WTC11 (cell line): ENCODE data around the gene HOXB3. TPM values are rescaled to one million over a fixed set of nuclear protein-coding genes. Genes with fewer than 3 reads are reported as not detected.

Experiments used
- ATAC-seq: fragments of 200-7000 bp; cut with Tn5 transposase; 2 replicates; pipeline ENCODE4 v1.10.0; 2021; ENCODE audit warnings: mild to moderate bottlenecking, moderate library complexity
- CTCF ChIA-PET: fragments of 300-600 bp; sonication (Branson Sonifier 250); formaldehyde crosslinking; loops from one replicate; lab custom pipeline; 2021; ENCODE audit warnings: antibody characterized with exemption; lab: Charles Lee
- POLR2A ChIA-PET: fragments of 350-600 bp; sonication (Branson Sonifier 250); formaldehyde crosslinking; loops from one replicate; lab custom pipeline; 2021; ENCODE audit warnings: antibody characterized with exemption; lab: Charles Lee
- DNase-seq: peaks from one replicate; pipeline ENCODE4 v3.0.0; 2021; ENCODE audit warnings: low spot score
- H3K27ac Mint-ChIP-seq: 2 replicates; pipeline ENCODE4 v1.8.0; 2021; ENCODE audit warnings: mixed read lengths
- H3K27me3 Mint-ChIP-seq: 2 replicates; pipeline ENCODE4 v1.8.0; 2021; ENCODE audit warnings: low read depth, mild to moderate bottlenecking, moderate library complexity, mixed read lengths
- H3K36me3 Mint-ChIP-seq: 2 replicates; pipeline ENCODE4 v1.8.0; 2021; ENCODE audit warnings: mixed read lengths
- H3K4me1 Mint-ChIP-seq: 2 replicates; pipeline ENCODE4 v1.8.0; 2022; ENCODE audit warnings: mixed read lengths
- H3K4me3 Mint-ChIP-seq: 2 replicates; pipeline ENCODE4 v1.8.0; 2021; ENCODE audit warnings: mild to moderate bottlenecking, moderate library complexity, mixed read lengths
- H3K9me3 Mint-ChIP-seq: 2 replicates; pipeline ENCODE4 v1.8.0; 2021; ENCODE audit warnings: mixed read lengths
- AFF4 ChIP-seq: sonication (generic); formaldehyde crosslinking; IDR thresholded peaks from 2 replicates; pipeline ENCODE4 v1.8.1; 2023; ENCODE audit warnings: mild to moderate bottlenecking, missing genetic modification reagents, borderline replicate concordance
- AR ChIP-seq: fragments of 250-450 bp; sonication (Bioruptor Pico); IDR thresholded peaks from 2 replicates; pipeline ENCODE4 v1.9.0; 2021; ENCODE audit warnings: mild to moderate bottlenecking
- ATF2 ChIP-seq: sonication (generic); formaldehyde crosslinking; IDR thresholded peaks from 2 replicates; pipeline ENCODE4 v1.8.1; 2022; ENCODE audit warnings: low read depth, missing genetic modification reagents, borderline replicate concordance
- ATF6 ChIP-seq: sonication (generic); formaldehyde crosslinking; IDR thresholded peaks from 2 replicates; pipeline ENCODE4 v1.8.1; 2023; ENCODE audit warnings: mild to moderate bottlenecking, missing genetic modification reagents
- ERG ChIP-seq: fragments of 250-450 bp; sonication (Bioruptor Pico); IDR thresholded peaks from 2 replicates; pipeline ENCODE4 v1.8.0; 2021; ENCODE audit warnings: mild to moderate bottlenecking
- ZNF532 ChIP-seq: fragments of 250-450 bp; sonication (Bioruptor Pico); IDR thresholded peaks from 2 replicates; pipeline ENCODE4 v1.9.0; 2021; ENCODE audit warnings: mild to moderate bottlenecking, borderline replicate concordance
- total RNA-seq: library from RNA; stranded (reverse); gene quantifications from 3 replicates; pipeline ENCODE4 v1.2.3, GENCODE V29; 2021

The HOXB3 gene
- total RNA-seq, 1 experiment from 2014 or later, result 0.09 TPM

GRCh38 chr17:48548523-48549280 lies 41.3 kb downstream of the HOXB3 start:
- no peak for DNase-seq
- no peak for ATAC-seq
- CTCF ChIA-PET, result interaction anchor here (1.2 kb wide), 2 partner anchors 9 to 64 kb away, joined by 3 read pairs; no protein-coding TSS in a partner anchor
- TF ChIP-seq ATF2 (CRISPR knock-in tag), result no peak
- TF ChIP-seq AFF4, result no peak
- TF ChIP-seq ERG (CRISPR knock-in tag), result no peak
- TF ChIP-seq AR (CRISPR knock-in tag), result no peak
- no peak for TF ChIP-seq ATF6 (CRISPR knock-in tag)
- TF ChIP-seq ZNF532 (CRISPR knock-in tag), result no peak
- Mint-ChIP-seq H3K27me3 (peaks cover 100% of the 10 kb centered on the region; the same call in 1 of the 2 replicates), H3K4me3 (peak overlapping the region; percentile 41), H3K36me3 (no peaks in the 10 kb centered on the region), H3K4me1 (peaks cover 69% of the 10 kb centered on the region), H3K27ac (no peak overlapping the region), H3K9me3 (no peaks in the 10 kb centered on the region)
- POLR2A ChIA-PET, result no interaction called here
